Activated CD8-positive, alpha-beta memory T cell treated with anti-CD3 and anti-CD28 coated beads for 1 hour (primary cell): ENCODE measurements around the gene TDRKH.

Experiments
- DNase-seq, 2 donors: peaks; one replicate each; pipeline ENCODE4 v3.0.0-alpha.2; 2020; ENCODE audit warnings: low read depth in 1 of 2; ENCODE audit errors: extremely low read depth in 1 of 2

TDRKH gene

GRCh38 chr1:151790071-151790939 is at the start of gene TDRKH:
Gene TDRKH (minus strand): TSS chr1:151790500. CDS start chr1:151783022, 7,478 bp downstream.
- peak; percentile 94 to 97 for DNase-seq

- DNase-seq, result peak in 1 of 2 donors; percentile 44
These were observed 49.4 kb upstream of the TDRKH start, which contains the start of gene C2CD4D for GRCh38 chr1:151839457-151840403. Gene C2CD4D (minus strand): TSS chr1:151839820. CDS start chr1:151838989, 831 bp downstream.

GRCh38 chr1:151839082-151839412 is 48.7 kb upstream of the TDRKH start:
- no peak for DNase-seq

- DNase-seq, result no peak
These were observed 48.2 kb upstream of the TDRKH start for GRCh38 chr1:151838222-151839081.

- DNase-seq, result no peak
These were observed 47.6 kb upstream of the TDRKH start for GRCh38 chr1:151837884-151838221.

GRCh38 chr1:151837197-151837596 is 46.9 kb upstream of the TDRKH start:
- DNase-seq, result no peak

GRCh38 chr1:151835596-151835995 is 45.3 kb upstream of the TDRKH start:
- no peak for DNase-seq

- no peak for DNase-seq
These were observed 43.9 kb upstream of the TDRKH start for GRCh38 chr1:151834239-151834638.

GRCh38 chr1:151833172-151833900 is 43.0 kb upstream of the TDRKH start:
- DNase-seq, result no peak

- no peak for DNase-seq
These were observed 42.1 kb upstream of the TDRKH start for GRCh38 chr1:151832318-151832980.

- DNase-seq, result no peak
These were observed 41.3 kb upstream of the TDRKH start, which contains the start of gene RORC for GRCh38 chr1:151831605-151832004. Gene RORC (minus strand): TSS chr1:151831802. CDS start chr1:151831764, 38 bp downstream.

GRCh38 chr1:151831256-151831591 is 40.9 kb upstream of the TDRKH start:
- DNase-seq, result no peak

- DNase-seq, result no peak
These were observed 39.8 kb upstream of the TDRKH start for GRCh38 chr1:151830055-151830454.

GRCh38 chr1:151829352-151830046 is 39.2 kb upstream of the TDRKH start:
- no peak for DNase-seq

- DNase-seq, result no peak
These were observed 38.6 kb upstream of the TDRKH start for GRCh38 chr1:151828921-151829320.

GRCh38 chr1:151827853-151828252 is 37.6 kb upstream of the TDRKH start:
- no peak for DNase-seq

GRCh38 chr1:151825751-151826660 is 35.7 kb upstream of the TDRKH start:
- DNase-seq, result no peak

- no peak for DNase-seq
These were observed 34.9 kb upstream of the TDRKH start for GRCh38 chr1:151825204-151825603.
